Measurements from ENCODE around the gene GPR143.

Gene GPR143

DNA sequence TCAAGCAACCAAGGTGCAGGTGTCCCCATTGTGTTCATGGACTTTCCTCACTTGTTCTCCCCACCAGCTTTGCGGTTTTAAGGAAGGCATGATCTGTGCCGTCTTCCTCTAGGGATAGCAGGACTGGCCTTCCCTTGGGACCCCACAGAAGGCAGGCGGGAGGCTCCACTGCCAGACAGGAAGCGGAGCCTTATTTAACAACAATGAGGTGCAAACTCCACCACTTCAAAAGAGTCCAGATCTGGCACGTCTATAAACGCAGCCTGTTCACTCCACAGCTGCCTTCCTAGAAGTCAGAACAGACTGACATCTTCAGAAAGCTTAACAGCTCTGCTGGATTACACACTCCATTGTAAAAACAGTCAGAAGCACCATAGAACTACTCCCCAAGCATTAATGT, 1.7 kb upstream of the GPR143 start:
- no peak for DNase-seq

DNA sequence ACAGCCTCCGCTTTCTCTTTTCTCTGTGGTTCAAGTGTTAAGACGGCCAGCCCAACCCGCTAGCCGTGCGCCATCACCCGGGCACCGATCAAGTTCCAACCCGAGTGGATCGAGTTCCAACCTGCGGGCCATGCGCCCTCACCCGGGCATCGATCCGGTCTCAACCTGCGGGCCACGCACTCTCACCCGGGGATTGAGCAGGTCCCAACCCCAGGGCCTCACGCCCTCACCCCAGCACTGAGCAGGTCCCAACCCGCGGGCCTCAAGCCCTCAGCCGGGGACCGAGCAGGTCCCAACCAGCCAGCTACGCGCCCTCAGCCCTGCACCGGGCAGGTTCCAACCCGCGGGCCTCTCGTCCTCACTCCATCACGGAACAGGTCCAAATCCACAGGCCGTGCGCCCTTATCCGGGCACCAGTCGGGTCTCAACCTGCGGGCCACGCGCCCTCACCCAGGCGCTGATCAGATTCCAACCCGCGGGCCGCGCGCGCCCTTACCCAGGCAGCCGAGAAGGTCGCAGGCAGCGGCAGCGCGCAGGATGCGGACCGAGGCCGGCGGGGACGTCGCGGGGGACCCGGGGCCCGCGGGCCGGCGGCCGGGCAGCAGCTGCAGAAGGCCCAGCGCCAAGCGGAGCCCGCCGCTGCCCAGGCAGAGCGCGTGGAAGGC, 443 bp downstream of the GPR143 start:
- no peak for DNase-seq

DNA sequence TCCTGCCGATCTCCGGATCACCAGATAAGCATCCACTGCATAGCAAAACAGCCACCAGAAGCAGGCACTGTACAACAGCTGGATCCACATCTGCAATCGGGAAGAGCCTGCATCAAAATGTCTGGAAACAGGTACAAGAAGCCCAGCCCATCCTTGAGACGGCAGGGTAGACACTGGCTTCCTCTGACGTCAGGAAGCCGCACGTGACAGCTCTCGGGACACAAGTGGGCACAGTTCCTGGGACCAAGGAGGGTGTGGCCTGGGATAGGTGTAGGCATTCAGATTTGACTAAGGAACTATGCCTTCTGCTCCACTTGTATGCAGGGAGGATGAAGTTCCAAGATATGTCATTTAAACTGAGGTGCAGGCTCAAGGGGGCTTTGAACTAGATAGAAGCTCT, 6.3 kb downstream of the GPR143 start:
- no peak for DNase-seq

DNA sequence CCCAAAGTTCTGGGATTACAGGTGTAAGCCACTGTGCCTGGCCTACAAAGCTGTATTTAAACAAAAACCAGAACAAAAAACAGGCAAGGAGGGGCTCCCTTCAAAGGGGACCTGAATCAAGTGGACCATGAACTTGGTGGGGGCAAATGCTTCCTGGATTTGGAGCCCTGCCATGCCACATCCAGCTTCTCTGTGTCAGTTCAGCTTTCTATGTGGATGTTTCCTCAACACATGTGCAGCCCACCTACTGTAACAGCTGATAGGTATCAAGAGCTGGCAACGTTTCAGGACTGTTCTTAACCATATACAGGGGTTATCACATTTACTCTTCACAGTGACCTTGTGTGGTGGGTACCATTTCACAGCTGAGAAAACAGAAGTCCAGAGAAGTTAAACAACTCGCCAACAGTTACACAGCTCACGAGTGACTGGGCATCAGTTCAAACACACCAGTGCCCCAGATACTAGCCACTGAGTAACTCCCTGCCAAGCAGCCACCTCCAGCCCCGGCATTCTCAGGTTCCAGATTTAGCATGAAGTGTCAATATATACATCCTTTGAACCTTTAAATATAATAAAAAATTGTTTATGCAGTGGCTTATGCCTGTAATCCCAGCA, 7.5 kb downstream of the GPR143 start:
- no peak for DNase-seq

DNA sequence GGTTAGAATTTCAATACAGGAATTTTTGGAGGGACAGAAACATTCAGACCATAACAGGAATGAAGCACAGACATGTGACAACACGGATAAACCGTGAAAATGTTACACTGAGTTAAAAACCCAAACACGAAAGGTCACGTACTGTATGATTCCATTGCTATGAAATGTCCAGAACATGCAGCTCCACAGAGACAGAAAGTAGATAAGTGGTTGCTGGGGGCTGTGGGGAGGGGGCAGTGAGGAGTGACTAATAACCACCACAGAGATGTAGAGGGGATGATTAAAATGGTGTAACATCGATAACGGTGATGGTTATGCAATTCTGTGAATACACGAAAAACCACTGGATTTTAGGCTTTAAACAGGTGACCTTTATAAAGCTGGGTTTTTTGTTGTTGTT, 8.3 kb downstream of the GPR143 start:
- no peak for DNase-seq

DNA sequence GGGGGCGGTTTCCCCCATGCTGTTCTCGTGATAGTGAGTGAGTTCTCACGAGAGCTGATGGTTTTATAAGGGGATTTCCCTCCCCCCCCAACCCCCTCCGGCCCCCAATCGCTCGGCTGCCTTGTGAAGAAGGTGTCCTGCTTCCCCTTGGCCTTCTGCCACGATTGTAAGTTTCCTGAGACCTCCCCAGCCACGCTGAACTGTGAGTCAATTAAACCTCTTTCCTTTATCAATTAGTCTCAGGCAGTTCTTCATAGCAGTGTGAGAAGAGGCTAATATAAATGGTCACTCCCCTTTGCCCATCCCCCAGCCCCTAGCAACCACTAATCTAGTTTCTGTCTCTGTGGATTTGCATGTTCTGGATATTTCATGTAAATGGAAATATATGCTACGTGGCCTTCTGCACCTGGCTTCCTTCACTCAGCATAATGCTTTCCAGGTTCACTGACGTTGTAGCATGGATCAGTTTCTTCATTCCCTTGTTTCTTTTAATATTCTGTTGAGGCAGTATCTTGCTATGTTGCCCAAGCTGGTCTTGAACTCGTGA, 16.4 kb downstream of the GPR143 start:
- DNase-seq = no peak

DNA sequence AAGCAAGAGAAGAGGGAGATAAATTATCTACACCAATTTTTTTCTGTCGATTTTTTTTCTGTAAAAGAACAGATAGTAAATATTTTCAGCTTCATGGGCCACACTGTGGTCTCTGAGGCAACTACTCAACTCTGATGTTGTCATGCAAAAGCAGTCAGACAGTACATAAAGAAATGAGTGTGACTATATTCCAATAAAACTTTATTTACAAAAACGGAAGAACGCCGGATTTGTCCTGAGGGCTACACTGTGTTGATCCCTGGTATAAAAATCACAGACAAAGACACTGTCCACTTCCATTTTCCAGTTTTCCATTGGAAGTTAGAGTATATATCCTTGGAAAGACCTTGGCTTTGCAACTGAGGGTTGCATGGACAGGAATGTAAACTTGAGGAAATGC, 18.0 kb downstream of the GPR143 start:
- DNase-seq = no peak

DNA sequence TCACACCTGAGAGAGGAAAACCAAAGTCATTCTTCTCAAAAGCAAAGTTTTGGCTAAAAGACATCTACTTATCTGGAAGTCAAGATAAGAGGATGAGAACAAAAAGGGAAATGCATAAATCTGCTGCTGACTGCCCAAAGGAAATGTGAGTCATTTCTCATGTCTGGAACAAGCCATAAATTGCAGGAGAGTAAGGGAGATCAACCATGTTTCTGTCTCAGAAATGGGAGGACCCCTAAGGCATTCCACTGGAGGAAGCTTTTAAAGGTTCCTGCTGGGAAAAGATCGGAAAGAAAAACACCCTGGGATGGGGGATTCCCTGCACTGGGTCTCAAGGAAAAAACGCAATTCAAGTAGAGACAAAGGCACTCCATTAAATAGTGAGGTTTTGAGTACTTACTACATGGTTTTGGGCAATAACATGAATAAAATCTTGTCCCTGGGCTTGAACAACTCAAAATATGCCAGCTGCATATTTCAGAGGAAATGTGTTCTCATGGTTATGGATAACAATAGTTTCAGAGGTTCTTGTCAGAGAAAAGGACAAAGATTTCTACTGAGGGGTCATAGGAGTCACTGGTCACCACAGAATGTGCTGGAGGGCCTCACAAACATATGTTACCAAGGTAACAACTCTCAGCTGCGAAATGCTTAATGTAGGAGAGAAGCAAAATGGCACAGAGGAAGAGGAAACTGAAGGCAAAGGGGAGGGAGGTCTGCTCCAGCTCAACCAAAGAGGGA, 19.3 kb downstream of the GPR143 start:
- peak; percentile 47 for DNase-seq

DNA sequence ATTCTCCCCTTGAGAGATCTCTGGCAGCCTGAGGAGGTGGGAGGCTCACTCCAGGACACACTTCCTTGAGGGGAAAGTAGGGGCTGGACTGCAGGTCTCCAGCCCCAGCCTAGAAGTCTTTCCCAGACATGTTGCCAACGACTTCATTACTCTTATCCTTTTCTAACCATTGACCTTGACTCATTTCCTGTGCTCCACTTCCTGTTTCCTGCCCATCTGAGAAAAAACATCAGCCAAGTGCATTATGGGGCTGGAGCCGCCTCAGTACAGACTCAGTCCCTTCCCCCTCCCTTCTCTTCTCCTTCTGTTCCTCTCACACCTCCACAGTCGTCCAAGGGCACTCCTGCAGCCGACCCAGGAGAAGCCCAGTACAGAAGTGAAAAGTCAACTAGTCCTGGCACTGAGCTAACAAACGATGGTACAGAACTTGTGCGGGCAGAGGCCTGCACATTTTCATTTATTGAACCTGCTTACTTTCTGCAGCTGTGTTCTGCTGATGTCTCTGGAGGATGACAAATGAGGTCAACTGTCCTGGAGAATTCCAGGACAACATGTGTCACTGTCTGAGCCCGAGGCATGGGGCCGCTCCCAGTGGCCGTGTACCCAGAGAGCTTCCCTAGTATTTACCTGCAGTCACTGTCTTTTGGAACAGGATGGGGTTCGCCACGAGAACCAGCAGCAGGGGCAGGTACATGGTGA, 20.1 kb downstream of the GPR143 start:
- peak; percentile 40 for DNase-seq

DNA sequence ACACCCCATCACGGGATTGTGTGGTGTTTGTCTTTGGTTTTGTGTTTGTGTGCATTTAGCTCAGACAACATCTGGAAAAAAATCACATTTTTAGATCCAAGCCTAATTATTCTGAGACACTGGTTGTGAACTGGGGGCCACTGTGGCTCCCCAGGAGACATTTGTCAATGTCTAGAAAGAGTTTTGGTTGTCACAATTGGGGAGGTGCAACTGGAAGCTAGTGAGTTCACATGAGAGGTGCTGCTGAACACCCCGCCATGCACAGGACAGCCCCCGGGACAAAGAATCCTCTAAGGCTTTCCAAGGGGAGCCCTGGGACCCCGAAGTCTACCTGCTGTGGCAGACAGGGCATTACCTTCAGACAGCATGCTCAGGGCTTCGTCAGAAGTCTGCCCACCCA, 26.5 kb downstream of the GPR143 start:
- no peak for DNase-seq

DNA sequence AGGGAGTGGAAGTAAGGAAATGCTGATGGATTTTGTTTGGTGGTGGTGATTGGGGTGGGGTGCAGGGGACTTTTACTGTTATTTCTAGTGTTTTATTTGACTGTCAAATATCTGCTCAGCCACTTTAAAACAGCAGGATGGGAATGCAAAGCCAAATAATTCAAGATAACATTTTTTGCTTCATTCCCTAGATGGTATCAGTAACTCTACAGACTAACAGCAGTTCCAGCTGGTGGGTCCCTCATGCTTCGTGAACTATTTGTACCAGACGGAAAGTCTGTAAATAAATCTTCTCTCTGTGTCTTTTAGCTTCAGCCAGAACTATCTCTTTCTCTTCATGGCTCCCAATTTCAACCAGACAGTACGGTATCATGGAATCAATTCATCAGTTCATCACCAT, 27.5 kb downstream of the GPR143 start:
- no peak for DNase-seq

DNA sequence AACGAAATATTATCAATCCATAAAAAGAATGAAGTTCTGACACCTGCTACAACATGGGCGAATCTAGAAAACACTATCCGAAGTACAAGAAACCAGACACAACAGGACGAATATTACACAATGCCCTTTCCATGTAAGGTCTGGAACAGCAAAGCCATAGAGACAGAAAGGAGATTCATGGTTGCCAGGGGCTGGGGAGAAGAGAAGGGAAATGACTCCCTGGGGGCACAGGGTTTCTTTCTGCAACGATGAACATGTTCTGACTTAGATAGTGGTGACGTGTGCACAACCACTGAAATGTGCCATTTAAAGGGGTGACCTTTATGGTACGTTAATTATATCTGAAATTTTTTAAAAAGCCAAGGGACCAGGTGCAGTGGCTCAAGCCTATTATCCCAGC, 28.3 kb downstream of the GPR143 start:
- no peak for DNase-seq

DNA sequence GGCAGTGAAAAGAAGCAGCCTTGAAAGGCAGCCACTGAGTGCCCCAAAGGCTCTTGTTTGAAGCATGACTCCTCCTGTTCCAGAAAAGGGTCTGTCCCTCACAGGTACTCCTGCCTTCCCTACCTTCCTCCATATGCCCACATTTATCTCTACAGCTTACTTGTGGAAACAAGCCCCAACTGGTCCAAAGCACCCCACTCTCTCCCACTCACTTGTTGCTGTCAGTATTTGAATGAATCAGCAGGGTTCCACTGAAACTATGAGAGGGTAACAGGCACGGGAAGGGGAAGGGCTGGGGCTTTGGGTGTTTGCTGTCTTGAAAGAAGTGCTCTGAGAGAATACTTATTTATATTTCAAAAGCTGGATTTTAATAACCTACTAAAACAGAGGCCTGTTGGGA, 34.9 kb downstream of the GPR143 start:
- DNase-seq = no peak

DNA sequence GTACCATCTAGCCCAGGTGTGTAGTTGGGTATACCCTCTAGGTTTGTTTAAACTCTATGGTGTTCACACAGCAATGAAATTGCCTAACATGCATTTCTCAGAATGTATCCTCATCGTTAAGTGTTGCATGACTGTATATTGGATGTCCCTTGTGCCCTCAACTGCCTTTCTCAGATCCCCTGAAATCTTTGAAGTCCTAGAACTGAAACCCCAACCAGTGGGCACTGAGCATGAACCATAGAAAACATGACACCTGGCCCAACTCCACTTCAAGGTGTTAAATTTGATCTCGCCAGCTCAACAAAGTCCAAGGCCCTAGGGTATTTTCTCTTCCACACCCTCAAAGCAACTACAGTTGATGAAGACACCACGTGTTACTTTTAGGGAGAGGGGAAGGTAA, 35.6 kb downstream of the GPR143 start:
- no peak for DNase-seq

DNA sequence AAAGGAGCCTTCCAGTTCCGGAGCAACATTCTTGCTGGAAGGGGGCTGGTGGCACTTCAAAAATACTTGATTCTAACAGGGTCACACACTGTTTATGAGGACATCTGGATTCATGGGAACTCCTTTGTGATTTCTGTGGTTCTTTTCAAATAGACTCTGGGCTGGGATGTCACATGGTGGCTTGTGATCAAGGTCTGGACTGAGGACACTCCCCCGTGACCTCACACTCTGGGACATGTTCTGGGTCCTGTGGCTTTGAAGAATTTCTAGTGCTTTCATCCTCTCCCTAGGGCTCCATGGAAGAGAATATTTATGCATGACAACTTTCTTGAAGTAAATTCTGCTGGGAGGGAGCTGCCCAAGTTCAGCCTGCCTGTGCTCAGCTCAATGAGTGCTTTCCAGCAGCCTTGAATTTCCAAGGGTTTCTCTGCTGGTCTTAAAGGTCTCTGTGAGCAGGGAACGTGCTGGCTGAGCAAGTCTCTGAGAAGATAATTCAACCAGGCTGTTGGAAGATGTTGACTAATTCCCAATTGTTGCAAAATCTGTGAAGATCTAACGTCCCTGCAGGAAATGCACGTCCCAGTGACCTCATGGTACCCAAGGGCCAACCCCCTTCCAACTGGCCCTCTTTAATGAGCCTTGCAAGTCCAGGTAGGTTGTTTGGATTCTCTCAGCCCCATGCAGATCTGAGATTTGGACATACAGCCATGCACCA, 36.3 kb downstream of the GPR143 start:
- no peak for DNase-seq

DNA sequence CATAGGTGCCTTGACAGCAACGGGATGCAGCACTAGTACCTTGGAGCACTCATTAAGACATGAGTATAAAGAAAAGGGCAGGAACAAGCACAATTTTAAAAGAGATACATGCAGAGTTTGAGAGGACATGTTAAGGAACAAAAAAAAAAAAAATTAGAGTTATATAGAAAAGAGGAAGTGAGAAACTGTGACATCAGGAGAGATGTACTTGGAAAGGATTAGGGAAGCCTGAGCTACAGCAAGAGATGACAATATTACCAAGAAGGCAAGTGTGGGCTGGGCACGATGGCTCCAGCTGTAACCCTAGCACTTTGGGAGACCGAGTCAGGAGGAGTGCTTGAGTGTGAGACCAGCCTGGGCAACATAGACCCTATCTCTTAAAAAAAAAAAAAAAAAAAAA, 37.4 kb downstream of the GPR143 start:
- no peak for DNase-seq

DNA sequence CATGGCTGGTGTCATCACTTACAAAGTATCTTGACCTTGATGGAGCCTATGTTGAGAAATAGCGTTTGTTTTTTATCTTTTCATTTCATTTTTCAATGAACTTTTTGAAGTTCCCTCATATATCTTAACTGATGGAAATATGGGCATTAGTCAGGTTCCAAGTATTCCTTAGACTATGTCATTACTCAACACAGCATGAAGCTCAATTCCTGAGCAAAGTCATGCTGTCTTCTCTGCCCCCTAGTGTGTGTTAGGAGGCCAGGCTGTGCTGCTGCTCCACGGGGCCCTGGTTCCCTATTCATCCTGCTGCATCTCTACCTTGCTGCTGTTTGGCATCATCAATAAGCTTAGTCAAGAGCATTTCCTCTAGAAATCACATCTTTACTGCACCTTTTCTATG, 40.9 kb downstream of the GPR143 start:
- DNase-seq = no peak

DNA sequence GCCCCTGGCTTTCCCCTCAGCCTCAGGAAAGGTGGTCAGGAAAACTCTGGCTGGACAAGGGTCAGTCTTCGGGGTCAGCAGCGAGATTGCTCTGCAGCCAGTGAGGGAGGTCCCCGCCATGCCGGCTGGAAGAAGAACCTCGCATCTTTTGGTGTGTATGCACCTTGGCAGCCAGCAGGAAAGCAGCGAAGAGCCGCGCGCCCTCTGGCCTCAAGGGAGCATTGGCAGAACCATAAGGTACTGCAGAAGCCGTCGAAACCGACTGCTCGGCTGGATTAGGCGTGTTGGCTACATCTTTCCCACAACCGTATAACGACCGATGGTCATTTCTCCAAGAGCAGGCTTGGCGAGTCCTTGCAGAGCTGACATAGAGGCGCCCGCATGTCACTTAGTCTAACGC, 48.3 kb downstream of the GPR143 start:
- no peak for DNase-seq

DNA sequence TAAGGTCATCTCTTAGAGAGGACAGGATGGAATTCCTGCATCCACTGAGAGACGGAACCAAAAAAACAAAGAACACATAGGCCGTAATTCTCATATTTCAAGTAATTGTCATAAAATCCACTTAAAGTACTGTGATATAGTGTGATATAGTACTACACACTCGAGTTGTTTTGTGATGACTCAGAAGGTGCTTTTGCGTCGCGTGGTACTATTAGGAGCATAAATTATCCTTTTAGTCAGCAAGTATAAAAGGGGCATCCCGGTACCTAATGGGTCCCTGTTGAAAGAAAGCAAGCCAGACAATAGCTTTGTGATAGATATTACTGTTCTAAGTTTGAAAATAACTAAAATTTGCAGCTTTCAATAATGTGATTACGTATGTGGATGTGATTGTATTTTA, 55.3 kb downstream of the GPR143 start:
- no peak for DNase-seq

DNA sequence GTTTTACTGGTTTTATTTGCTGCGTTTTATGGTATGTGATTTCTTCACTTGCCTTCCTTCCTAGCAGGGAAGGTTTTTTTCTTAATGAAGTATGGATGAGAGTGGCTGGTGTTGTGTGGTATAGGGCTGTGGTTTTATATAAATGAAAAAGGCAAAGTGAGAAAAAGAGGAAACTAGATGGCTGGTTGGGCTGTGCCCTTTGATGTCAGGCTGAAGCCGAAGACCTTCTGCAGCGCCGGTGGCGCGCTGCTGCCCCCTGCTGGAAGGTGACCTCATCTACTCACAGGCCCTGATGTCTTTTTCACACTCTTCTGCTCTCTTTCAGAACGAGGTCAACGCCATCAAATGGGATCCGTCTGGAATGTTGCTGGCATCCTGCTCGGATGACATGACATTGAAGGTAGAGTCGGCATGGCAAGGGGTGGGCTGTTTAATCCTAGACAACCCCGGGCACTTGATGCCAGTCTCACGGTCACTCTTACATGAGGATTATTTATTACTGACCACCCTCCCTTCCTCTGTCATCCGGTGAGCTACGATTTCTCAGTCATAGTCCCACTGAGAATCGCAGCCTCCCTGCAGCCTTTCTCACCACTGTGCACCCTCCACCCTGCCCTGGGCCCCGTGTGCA, 56.6 kb downstream of the GPR143 start:
- peak; percentile 67 for DNase-seq

DNA sequence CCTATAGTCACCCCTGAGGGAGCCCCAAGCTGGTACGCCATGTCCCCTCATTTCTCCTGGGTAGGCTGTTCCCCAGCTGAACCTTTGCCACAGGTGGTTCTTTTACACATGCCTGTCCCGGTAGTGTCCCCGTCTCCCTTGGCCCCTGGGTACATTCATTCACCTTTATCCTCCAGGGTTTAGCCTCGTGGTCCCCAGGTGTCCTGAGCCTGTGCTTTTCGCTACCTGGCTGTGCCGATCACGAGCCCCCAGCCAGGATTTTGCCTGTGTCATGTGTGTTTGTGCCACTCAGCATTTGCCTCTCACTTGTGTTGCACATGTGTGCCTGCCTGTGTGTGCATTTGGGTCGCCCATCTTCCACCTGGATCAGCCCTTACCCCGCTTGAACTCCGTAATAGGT, 57.6 kb downstream of the GPR143 start:
- DNase-seq = no peak

DNA sequence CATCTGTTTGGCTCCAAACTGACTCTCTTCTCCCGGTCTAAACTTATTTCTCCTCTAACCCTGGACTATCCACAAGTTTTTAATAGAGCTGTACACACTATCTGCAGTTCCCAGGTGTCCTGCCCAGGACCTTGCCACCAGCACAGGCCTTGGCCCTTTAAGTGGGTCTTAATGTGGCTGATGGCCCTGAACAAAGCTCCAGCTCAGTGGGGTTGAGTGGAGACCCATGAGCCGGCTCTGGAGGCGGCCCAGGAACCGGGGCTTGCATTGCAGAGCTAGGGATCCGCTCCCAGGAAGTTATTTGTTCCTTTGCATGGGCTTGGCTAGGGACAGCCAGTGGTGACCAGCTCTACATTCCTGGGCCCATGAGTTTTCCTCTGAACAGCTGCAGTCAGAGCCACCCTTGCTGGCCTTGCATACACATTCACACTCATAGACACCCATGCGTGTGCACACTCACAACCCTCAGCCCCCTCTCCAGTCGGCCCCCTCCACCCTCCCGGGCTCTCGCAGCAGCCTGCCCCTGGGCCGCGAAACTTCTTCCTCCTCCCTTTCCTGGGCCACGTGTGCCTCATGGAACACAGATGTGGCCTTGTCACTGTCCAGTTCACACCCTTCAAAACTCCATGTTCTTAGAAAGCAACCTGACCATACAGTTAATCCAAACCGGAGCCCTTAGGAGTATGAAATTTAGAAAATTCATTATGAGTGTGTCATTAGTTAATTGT, 58.2 kb downstream of the GPR143 start:
- no peak for DNase-seq
